Hematopoietic multipotent progenitor cell treated with erythropoietin and hydrocortisone succinate and interleukin-3 and kit ligand, for 15 days (in vitro differentiated cells): ENCODE results near the gene BBS4.

Experiments
- DNase-seq: peaks from one replicate; pipeline ENCODE4 v3.0.0-alpha.2; 2015; ENCODE audit warnings: low spot score

BBS4 gene

GRCh38 chr15:72764656-72765055 lies 78.6 kb downstream of the BBS4 start:
- DNase-seq: no peak

GRCh38 chr15:72766025-72766424 lies 80.0 kb downstream of the BBS4 start:
- no peak for DNase-seq

GRCh38 chr15:72766780-72767179 lies 80.8 kb downstream of the BBS4 start:
- DNase-seq: no peak

- DNase-seq: no peak
Observed at GRCh38 chr15:72770673-72771328, 84.8 kb downstream of the BBS4 start.

GRCh38 chr15:72771329-72771725 lies 85.3 kb downstream of the BBS4 start:
- no peak for DNase-seq

GRCh38 chr15:72774696-72775383 lies 88.8 kb downstream of the BBS4 start:
- no peak for DNase-seq

GRCh38 chr15:72778796-72779195 lies 92.8 kb downstream of the BBS4 start:
- DNase-seq: no peak

GRCh38 chr15:72781631-72782030 lies 95.6 kb downstream of the BBS4 start:
- DNase-seq: no peak

- peak; percentile 41 for DNase-seq
Observed at GRCh38 chr15:72782274-72783003, 96.4 kb downstream of the BBS4 start.

GRCh38 chr15:72783004-72783639 lies 97.1 kb downstream of the BBS4 start:
- DNase-seq: no peak

- DNase-seq: peak; percentile 91
Observed at GRCh38 chr15:72783640-72784455, 97.8 kb downstream of the BBS4 start, which contains the start of gene ADPGK. Gene ADPGK (minus strand): TSS chr15:72783758. CDS start chr15:72783691, 67 bp downstream.

GRCh38 chr15:72784456-72784876 lies 98.5 kb downstream of the BBS4 start:
- DNase-seq: no peak

GRCh38 chr15:72785432-72785831 lies 99.4 kb downstream of the BBS4 start:
- no peak for DNase-seq

- DNase-seq: no peak
Observed at GRCh38 chr15:72785841-72786240, 99.8 kb downstream of the BBS4 start.

- DNase-seq: no peak
Observed at GRCh38 chr15:72786242-72786641, 100.2 kb downstream of the BBS4 start.

GRCh38 chr15:72786676-72787345 lies 100.8 kb downstream of the BBS4 start:
- no peak for DNase-seq

GRCh38 chr15:72787526-72787925 lies 101.5 kb downstream of the BBS4 start:
- no peak for DNase-seq
